CD4-positive, alpha-beta T cell treated with Interleukin-17A for 1 hour (primary cell): ENCODE measurements around the gene LBX2.
"Not testable (repeated sequence)": the region's sequence is repeated elsewhere in the genome, so short reads cannot be mapped to it uniquely, and the experiment has no call there.

ENCODE experiments used
- DNase-seq: peaks from one replicate; pipeline ENCODE4 v3.0.0-alpha.2; 2020

The LBX2 gene

DNA sequence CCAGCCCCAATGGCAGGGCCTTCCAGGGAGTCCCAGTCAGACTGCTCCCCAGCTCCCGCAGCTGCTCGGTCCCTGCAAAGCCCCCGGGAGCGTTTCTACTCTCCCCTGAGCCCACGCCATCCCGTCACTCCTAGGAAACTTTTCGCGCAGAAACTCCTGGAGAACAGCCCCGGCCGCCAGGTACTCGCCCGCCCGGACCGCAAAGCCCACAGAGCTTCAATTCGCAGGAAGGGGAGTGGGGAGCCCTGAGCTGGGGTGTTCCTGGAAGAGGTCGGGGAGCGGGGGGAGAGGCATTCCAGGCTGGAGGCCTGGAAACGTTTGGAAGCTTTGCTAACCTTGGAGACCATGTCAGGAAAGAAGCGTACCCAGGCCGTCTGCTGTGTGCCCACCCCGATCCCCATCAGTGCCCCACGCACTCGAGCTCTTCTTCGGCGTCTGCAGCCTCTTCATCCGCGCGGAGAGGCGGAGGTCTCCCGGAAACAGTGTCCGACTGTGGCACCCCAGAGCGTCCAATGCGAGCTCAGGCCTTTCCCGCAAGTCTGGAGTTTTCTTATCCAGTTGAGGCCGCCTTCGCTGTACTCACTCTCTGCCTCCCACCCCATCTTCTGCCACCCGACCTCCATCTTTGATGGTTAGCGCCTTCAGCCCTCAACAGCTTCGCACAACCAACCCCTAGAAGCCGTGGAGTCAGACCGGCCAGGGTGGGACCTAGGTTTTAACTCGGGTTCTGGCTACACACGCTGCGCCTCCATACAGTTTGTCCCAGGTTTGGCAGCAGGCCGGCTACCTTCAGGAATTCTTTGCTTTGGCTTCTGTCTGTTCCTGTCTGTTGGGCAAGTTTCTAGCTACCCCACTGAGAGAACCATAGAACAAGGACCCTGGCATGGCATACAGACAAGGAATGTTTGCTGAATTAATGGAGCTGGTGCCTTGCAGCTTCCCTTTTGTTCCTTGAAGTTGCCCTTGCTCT, 4.4 kb upstream of the LBX2 start:
- no peak for DNase-seq

GRCh38 chr2:74502720-74503505, 3.5 kb upstream of the LBX2 start:
- DNase-seq = peak; percentile 48

DNA sequence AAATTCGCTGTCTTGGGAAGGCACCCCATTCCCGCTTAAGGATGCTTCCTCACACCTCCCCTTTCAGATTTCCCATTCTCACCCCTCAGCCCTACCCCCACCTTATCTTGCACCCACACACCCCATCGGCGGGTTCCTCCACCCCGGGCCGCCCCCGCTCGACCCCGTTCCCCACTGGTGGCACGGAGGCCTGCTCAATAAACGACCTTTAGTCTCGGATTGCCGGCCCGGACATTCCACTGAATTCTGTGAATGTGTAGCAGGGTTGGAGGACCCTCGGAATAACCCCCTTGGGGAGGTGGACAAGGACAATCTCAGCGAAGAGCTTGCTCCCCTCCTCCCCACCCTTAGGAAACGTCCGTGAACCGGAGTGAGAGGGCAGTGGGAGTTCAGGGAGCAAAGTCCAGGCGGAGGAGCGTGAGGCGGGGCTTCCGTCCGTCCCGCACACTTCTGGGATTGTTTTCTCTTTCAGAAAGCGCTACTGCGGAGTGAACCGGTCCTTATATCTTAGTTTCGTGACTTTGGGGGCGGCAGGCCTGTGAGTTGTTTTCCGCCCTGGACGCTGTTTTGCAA, 2.8 kb upstream of the LBX2 start:
- DNase-seq = no peak

GRCh38 chr2:74501335-74502071, 2.1 kb upstream of the LBX2 start:
- DNase-seq = no peak

GRCh38 chr2:74500578-74500946, 1.2 kb upstream of the LBX2 start:
- DNase-seq = no peak

DNA sequence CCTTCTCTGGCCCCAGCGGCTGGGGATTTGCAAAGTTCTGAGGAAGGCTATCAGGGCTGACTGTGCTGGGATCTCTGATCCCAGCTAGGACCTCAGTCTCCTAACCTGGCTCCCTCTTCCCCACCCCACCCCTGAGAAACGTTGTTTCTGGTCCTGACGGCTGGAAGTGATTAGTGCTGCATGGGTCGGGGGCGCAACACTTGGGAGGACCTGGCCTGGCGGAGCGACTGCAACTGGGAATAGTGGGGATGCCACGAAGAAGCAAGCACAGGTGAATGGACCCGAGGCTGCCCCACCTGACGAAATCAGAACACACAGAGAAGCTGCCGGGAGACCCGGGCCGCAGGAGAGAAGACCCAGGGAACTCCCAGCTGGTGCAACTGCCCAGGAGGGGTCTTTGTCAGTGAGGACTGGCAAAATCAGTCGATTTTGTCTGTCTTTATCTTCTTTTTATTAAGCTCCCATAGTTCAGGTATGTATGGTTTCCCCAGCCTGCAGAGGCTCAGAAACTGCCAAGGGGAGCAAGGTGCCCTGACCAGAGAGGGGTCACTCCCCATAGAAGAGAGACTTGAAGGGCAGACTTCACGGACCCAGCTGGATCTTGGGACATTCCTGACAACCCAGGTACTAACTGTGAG, 656 bp upstream of the LBX2 start:
- no peak for DNase-seq

- DNase-seq = no peak
Measured at GRCh38 chr2:74498500-74499266, 720 bp downstream of the LBX2 start.

DNA sequence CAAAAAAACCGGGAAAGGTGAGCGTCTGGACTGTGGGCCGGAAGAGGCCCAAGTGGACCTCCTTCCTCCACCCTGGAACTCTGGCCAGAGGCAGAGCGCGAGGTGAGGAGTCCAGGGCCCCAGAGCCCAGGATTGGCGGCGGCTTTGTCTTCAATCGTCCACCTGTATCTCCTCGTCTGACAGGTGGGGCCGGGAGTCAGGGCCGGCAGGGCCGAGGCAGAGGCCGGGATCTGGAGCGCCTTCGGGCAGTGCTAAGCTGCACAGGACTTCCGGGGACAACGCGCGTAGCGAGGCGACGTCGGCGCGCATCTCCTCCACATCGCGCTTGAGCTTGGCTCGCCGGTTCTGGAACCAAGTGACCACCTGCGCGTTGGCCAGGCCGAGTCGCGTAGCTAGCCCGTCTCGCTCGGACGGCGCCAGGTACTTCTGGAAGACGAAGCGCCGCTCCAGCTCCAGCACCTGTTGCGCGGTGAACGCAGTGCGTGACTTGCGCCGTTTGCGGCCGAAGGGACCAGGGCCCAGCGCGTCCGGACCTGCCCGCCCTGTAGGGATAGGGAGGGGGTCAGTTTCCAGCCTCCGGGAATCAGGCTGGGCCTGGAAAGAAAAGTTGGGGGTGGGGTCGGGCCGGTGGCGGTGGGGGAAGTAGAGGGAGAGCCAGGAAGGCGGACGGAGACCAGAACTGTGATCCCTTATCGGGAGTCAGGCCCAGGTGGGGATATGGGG, 1.5 kb downstream of the LBX2 start:
- DNase-seq = peak; percentile 22

GRCh38 chr2:74496997-74497776, 2.2 kb downstream of the LBX2 start:
- DNase-seq = no peak

- DNase-seq = no peak
Measured at GRCh38 chr2:74495440-74495839, 4.0 kb downstream of the LBX2 start.

- no peak for DNase-seq
Measured at GRCh38 chr2:74493546-74493945, 5.9 kb downstream of the LBX2 start.

GRCh38 chr2:74491648-74492544, 7.5 kb downstream of the LBX2 start:
- DNase-seq = no peak

DNA sequence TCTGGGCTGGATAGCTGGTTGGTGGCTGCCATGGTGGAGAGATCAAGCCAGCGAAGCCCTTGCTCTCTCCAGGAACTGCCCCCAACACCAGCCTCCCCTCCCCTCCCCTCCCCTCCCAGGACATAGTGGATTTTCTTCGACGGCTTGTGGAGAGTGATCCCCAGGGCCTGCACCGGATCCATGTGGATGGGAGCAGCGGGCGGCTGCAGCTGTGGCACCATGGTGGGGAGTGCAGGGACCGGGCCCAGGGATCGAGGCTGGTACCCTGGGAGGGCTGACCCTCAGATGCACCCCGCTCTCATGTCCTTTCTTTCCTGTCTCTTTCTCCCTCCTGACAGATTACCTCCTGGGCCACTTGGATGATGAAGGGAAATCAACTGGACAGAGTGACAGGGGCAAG, 9.5 kb downstream of the LBX2 start:
- DNase-seq = no peak

DNA sequence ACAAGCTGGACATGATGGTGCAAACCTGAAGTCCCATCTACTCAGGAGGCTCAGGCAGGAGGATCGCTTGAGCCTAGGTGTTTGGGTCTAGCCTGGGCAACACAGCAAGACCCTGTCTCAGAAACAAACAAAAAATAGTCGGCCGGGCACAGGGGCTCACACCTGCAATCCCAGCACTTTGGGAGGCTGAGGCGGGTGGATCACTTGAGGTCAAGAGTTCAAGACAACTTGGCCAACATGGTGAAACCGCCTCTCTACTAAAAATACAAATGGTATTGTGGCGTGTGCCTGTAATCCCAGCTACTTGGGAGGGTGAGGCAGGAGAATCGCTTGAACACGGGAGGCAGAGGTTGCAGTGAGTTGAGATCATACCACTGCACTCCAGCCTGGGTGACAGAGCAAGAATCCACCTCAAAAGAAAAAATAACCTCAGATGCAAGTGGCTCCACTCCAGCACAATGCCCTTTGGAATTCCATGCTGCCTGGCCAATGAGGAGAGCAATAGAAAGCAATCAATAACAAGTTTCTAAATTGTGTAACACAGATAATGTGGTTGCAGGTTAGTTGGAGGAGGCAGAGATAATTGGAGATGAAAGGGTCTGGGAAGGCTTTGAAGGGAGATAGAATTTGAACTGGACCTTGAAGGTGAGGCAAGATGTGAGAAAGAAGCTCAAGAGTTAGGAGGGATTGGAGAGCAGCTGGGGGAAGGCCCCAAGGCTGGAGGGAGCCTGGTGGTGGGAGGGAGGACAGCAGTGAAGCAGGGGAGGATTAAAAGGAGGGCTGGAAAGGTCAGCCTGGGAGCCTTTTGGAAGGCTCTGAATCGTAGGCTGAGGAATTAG, 10.5 kb downstream of the LBX2 start:
- DNase-seq = no peak

DNA sequence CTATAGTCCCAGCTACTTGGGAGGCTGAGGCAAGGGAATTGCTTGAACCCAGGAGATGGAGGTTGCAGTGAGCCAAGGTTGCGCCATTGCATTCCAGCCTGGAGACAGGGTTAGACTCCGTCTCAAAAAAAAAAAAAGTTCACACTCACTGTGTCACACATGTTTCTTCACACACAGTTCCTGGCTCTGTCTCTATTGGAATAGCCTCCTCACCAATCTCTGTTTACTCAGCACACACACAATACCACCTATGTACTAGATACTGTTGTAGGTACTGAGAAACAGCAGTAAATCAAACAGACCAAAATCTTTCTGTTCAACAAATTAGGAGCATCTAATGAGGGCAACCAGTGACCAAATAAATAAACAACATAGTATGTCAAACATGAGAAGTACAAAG, 13.3 kb downstream of the LBX2 start:
- DNase-seq = no peak

DNA sequence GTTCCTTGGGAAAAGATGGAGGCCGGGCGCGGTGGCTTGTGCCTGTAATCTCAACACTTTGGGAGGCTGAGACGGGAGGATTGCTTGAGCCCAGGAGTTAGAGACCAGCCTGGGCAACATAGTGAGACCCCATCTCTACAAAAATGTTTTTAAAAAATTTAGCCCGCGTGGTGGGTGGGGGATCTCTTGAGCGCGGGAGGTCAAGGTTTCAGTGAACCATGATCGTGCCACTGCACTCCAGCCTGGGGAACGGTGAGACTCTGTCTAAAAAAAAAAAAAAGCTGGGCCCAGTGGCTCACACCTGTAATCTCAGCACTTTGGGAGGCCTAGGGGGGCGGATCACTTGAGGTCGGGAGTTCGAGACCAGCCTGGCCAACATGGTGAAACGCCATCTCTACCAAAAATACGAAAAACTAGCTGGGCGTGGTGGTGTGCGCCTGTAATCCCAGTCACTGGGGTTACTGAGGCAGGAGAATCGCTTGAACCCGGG, 15.7 kb downstream of the LBX2 start:
- DNase-seq = not testable (repeated sequence)

DNA sequence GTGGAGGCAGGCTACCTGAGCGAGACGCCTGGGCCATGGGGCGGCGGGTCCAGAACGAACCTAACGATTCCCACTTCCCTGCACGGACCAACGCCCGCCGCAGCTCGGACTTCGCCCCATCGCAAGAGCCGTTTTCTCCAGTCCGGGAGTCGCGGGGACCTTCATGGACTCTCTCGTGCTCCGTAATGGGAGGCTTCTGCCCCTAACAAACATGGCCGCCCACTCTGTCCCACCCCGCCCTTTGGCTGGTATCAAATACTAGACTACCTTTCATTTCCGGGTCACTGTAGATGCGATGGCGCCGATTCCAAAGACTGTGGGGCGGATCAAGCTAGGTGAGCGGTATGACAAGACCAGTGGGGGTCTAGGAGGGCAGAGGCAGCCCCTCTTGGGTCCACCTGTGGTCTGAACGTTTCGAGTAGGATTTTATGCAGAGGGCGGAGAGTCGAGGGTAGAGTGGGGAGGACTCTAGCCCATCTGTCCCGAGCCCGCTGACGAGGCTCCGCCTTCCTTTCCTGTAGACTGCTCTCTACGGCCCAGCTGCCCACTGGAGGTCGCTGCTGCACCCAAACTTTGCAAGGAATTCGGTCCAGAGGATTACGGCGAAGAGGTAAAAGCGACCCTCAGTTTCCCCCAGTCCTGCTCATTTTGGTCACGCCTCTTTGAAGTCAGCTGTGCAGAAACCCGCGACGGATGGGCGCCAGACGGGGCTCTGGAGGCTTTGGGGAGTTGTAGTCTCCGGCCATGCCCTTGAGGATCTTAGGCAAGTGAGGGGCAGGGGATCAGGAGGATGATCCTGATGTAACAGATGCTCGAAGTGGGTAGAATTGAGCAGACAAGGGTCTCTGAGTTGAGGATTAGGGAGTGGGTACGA, 16.4 kb downstream of the LBX2 start, which contains the start of the genes CCDC142 and TTC31:
Gene CCDC142, minus strand, starts transcription at position 198 of the 874 bp plus-strand sequence. Its CDS starts 161 bp downstream, at position 37.
Gene TTC31, plus strand, starts transcription at position 281 of the 874 bp plus-strand sequence. Its CDS starts 15 bp downstream, at position 296.
- DNase-seq = peak; percentile 96
